Large intestine (tissue), 12 donors: Measurements from ENCODE around the gene SPINT2. TPM values are rescaled to one million over a fixed set of nuclear protein-coding genes. Genes with fewer than 3 reads are reported as not detected.

Experiments used
- DNase-seq, 2 donors: peaks; one replicate each; pipeline versions ENCODE4 v3.0.0 to v3.0.0-alpha.2; 2013
- H3K27ac ChIP-seq: one replicate; pipeline ENCODE4 v1.5.1; 2013; ENCODE audit warnings: low read length
- H3K27me3 ChIP-seq: 2 replicates; pipeline ENCODE4 v1.6.1; 2013; ENCODE audit warnings: low read length; ENCODE audit not compliant: control insufficient read depth, insufficient read depth
- H3K36me3 ChIP-seq: 2 replicates; pipeline ENCODE4 v1.6.1; 2013; ENCODE audit warnings: low read length; ENCODE audit not compliant: control insufficient read depth, insufficient read depth
- H3K4me1 ChIP-seq: one replicate; pipeline ENCODE4 v1.6.1; 2013; ENCODE audit warnings: low read length; ENCODE audit not compliant: control insufficient read depth, insufficient read depth
- H3K4me3 ChIP-seq: one replicate; pipeline ENCODE4 v1.5.1; 2013; ENCODE audit warnings: low read length
- H3K9me3 ChIP-seq: one replicate; pipeline ENCODE4 v1.6.1; 2013; ENCODE audit warnings: mild to moderate bottlenecking, low read depth, low read length, moderate library complexity; ENCODE audit not compliant: control insufficient read depth
- WGBS: methylation state at CpG from one replicate; pipeline ENCODE4 v1.1.5; 2013; ENCODE audit warnings: low lambda C conversion rate; ENCODE audit not compliant: insufficient coverage; 5-methylcytosine and 5-hydroxymethylcytosine counted together
- long read RNA-seq, 11 donors: transcript quantifications; one replicate each; lab custom pipeline, GENCODE V29; 2026
- polyA plus RNA-seq: library from polyadenylated mRNA; unstranded; fragments of 120-200 nt; gene quantifications from one replicate; pipeline ENCODE4 v1.2.1, GENCODE V29; 2013

The SPINT2 gene
- polyA plus RNA-seq: 390 TPM
- long read RNA-seq, donor 1, transcript SPINT2-201 (7 exons, 1,802 nt): major isoform, 127 of 152 reads
- long read RNA-seq, donor 1, partial matches to known transcripts: 18 of 152 reads
- long read RNA-seq, donor 1, other reads (novel, unspliced or antisense): 0 of 152 reads
- long read RNA-seq, donor 2, transcript SPINT2-208 (3 exons, 580 nt): minor isoform, 6 of 580 reads
- long read RNA-seq, donor 2, transcript SPINT2-204 (7 exons, 1,246 nt): minor isoform, 5 of 580 reads
- long read RNA-seq, donor 2, transcript SPINT2-201 (7 exons, 1,802 nt): major isoform, 292 of 580 reads
- long read RNA-seq, donor 2, transcript SPINT2-202 (6 exons, 1,367 nt): minor isoform, 9 of 580 reads
- long read RNA-seq, donor 2, partial matches to known transcripts: 111 of 580 reads
- long read RNA-seq, donor 2, other reads (novel, unspliced or antisense): 157 of 580 reads
- long read RNA-seq, donor 3: 0 reads
- long read RNA-seq, donor 4, transcript SPINT2-201 (7 exons, 1,802 nt): major isoform, 32 of 34 reads
- long read RNA-seq, donor 4, partial matches to known transcripts: 0 of 34 reads
- long read RNA-seq, donor 4, other reads (novel, unspliced or antisense): 0 of 34 reads
- long read RNA-seq, donor 5, transcript SPINT2-201 (7 exons, 1,802 nt): major isoform, 125 of 157 reads
- long read RNA-seq, donor 5, partial matches to known transcripts: 28 of 157 reads
- long read RNA-seq, donor 5, other reads (novel, unspliced or antisense): 0 of 157 reads
- long read RNA-seq, donor 6, transcript SPINT2-201 (7 exons, 1,802 nt): major isoform, 234 of 350 reads
- long read RNA-seq, donor 6, transcript SPINT2-208 (3 exons, 580 nt): minor isoform, 8 of 350 reads
- long read RNA-seq, donor 6, partial matches to known transcripts: 80 of 350 reads
- long read RNA-seq, donor 6, other reads (novel, unspliced or antisense): 21 of 350 reads
- long read RNA-seq, donor 7, transcript SPINT2-201 (7 exons, 1,802 nt): major isoform, 84 of 111 reads
- long read RNA-seq, donor 7, transcript SPINT2-208 (3 exons, 580 nt): minor isoform, 5 of 111 reads
- long read RNA-seq, donor 7, partial matches to known transcripts: 19 of 111 reads
- long read RNA-seq, donor 7, other reads (novel, unspliced or antisense): 0 of 111 reads
- long read RNA-seq, donor 8, transcript SPINT2-202 (6 exons, 1,367 nt): minor isoform, 9 of 534 reads
- long read RNA-seq, donor 8, transcript SPINT2-201 (7 exons, 1,802 nt): major isoform, 285 of 534 reads
- long read RNA-seq, donor 8, transcript SPINT2-208 (3 exons, 580 nt): minor isoform, 7 of 534 reads
- long read RNA-seq, donor 8, partial matches to known transcripts: 187 of 534 reads
- long read RNA-seq, donor 8, other reads (novel, unspliced or antisense): 43 of 534 reads
- long read RNA-seq, donor 9, transcript SPINT2-201 (7 exons, 1,802 nt): major isoform, 259 of 404 reads
- long read RNA-seq, donor 9, transcript SPINT2-208 (3 exons, 580 nt): minor isoform, 7 of 404 reads
- long read RNA-seq, donor 9, transcript SPINT2-202 (6 exons, 1,367 nt): minor isoform, 10 of 404 reads
- long read RNA-seq, donor 9, partial matches to known transcripts: 86 of 404 reads
- long read RNA-seq, donor 9, other reads (novel, unspliced or antisense): 36 of 404 reads
- long read RNA-seq, donor 10, transcript SPINT2-202 (6 exons, 1,367 nt): minor isoform, 9 of 426 reads
- long read RNA-seq, donor 10, transcript SPINT2-201 (7 exons, 1,802 nt): major isoform, 287 of 426 reads
- long read RNA-seq, donor 10, partial matches to known transcripts: 74 of 426 reads
- long read RNA-seq, donor 10, other reads (novel, unspliced or antisense): 49 of 426 reads
- long read RNA-seq, donor 11, transcript SPINT2-201 (7 exons, 1,802 nt): major isoform, 168 of 317 reads
- long read RNA-seq, donor 11, partial matches to known transcripts: 124 of 317 reads
- long read RNA-seq, donor 11, other reads (novel, unspliced or antisense): 19 of 317 reads

GRCh38 chr19:38264486-38265212 is at the start of gene SPINT2:
TSS of gene SPINT2 (plus strand) at chr19:38264573. CDS start at chr19:38264893, 320 bp downstream.
- Histone ChIP-seq H3K9me3 (peaks cover 5% of the 10 kb centered on the region), H3K36me3 (no peaks in the 10 kb centered on the region), H3K4me1 (peaks cover 39% of the 10 kb centered on the region), H3K27ac (peak within 1 kb of the TSS; percentile 99), H3K4me3 (peak within 1 kb of the TSS; percentile 94), H3K27me3 (no peaks in the 10 kb centered on the region)
- peak in 1 of 2 donors; percentile 41 for DNase-seq
- WGBS: no CpG with 5 or more reads among the region's 78 CpGs

GRCh38 chr19:38216785-38217641 is 47.4 kb upstream of the SPINT2 start:
- peak in 1 of 2 donors; percentile 47 for DNase-seq
- H3K27ac ChIP-seq: no peak overlapping the region
- no peaks in the 10 kb centered on the region for H3K9me3 ChIP-seq
- no peaks in the 10 kb centered on the region for H3K4me1 ChIP-seq
- no peaks in the 10 kb centered on the region for H3K36me3 ChIP-seq
- H3K4me3 ChIP-seq: no peak overlapping the region
- H3K27me3 ChIP-seq: peaks cover 17% of the 10 kb centered on the region
- no CpG with 5 or more reads among the region's 26 CpGs for WGBS

GRCh38 chr19:38218204-38218603 is 46.2 kb upstream of the SPINT2 start:
- Histone ChIP-seq H3K4me1 (no peaks in the 10 kb centered on the region), H3K27ac (no peak overlapping the region), H3K27me3 (peaks cover 25% of the 10 kb centered on the region), H3K4me3 (no peak overlapping the region), H3K36me3 (no peaks in the 10 kb centered on the region), H3K9me3 (no peaks in the 10 kb centered on the region)
- no peak for DNase-seq
- WGBS: no CpG with 5 or more reads among the region's 3 CpGs

- no peak for DNase-seq
- Histone ChIP-seq H3K9me3 (no peaks in the 10 kb centered on the region), H3K27ac (no peak overlapping the region), H3K36me3 (no peaks in the 10 kb centered on the region), H3K4me1 (peaks cover 4% of the 10 kb centered on the region), H3K27me3 (peaks cover 25% of the 10 kb centered on the region), H3K4me3 (no peak overlapping the region)
- WGBS: no CpG with 5 or more reads among the region's 10 CpGs
These were observed 45.2 kb upstream of the SPINT2 start for GRCh38 chr19:38219221-38219620.

GRCh38 chr19:38221421-38221820 is 43.0 kb upstream of the SPINT2 start:
- no peak for DNase-seq
- no peak overlapping the region for H3K4me3 ChIP-seq
- no peaks in the 10 kb centered on the region for H3K36me3 ChIP-seq
- peaks cover 4% of the 10 kb centered on the region for H3K4me1 ChIP-seq
- H3K27ac ChIP-seq: no peak overlapping the region
- WGBS: no CpG with 5 or more reads among the region's 6 CpGs
- no peaks in the 10 kb centered on the region for H3K9me3 ChIP-seq
- peaks cover 28% of the 10 kb centered on the region for H3K27me3 ChIP-seq

- Histone ChIP-seq H3K9me3 (no peaks in the 10 kb centered on the region), H3K36me3 (no peaks in the 10 kb centered on the region), H3K4me3 (no peak overlapping the region), H3K4me1 (peaks cover 4% of the 10 kb centered on the region), H3K27ac (no peak overlapping the region), H3K27me3 (peaks cover 34% of the 10 kb centered on the region)
- 93% methylated on average over 3 of the region's 64 CpGs for WGBS
- no peak for DNase-seq
These were observed 42.2 kb upstream of the SPINT2 start for GRCh38 chr19:38221919-38222830.

- no CpG with 5 or more reads among the region's 3 CpGs for WGBS
- DNase-seq: no peak
- no peaks in the 10 kb centered on the region for H3K9me3 ChIP-seq
- peaks cover 44% of the 10 kb centered on the region for H3K27me3 ChIP-seq
- H3K36me3 ChIP-seq: no peaks in the 10 kb centered on the region
- peaks cover 4% of the 10 kb centered on the region for H3K4me1 ChIP-seq
- no peak overlapping the region for H3K27ac ChIP-seq
- no peak overlapping the region for H3K4me3 ChIP-seq
These were observed 41.3 kb upstream of the SPINT2 start for GRCh38 chr19:38223119-38223523.
